Inferior parietal cortex (tissue), 1 donor: Measurements from ENCODE around the gene RFPL2.
"Not testable (repeated sequence)": the region's sequence is repeated elsewhere in the genome, so short reads cannot be mapped to it uniquely, and the experiment has no call there.

ENCODE experiments used
- DNase-seq: peaks from one replicate; pipeline ENCODE4 v3.0.0-alpha.2; 2016; ENCODE audit errors: extremely low spot score

RFPL2 gene

GRCh38 chr22:32205974-32206773 is 1.3 kb upstream of the RFPL2 start:
- no peak for DNase-seq

- DNase-seq: no peak
Measured at GRCh38 chr22:32204040-32204855, 625 bp downstream of the RFPL2 start.

- DNase-seq: no peak
Measured at GRCh38 chr22:32203181-32204039, 1.5 kb downstream of the RFPL2 start.

- peak; percentile 29 for DNase-seq
Measured at GRCh38 chr22:32202539-32203180, 2.2 kb downstream of the RFPL2 start.

GRCh38 chr22:32202161-32202538 is 2.7 kb downstream of the RFPL2 start:
- no peak for DNase-seq

- DNase-seq: no peak
Measured at GRCh38 chr22:32200752-32201151, 4.1 kb downstream of the RFPL2 start.

GRCh38 chr22:32199961-32200360 is 4.9 kb downstream of the RFPL2 start:
- no peak for DNase-seq

GRCh38 chr22:32199341-32199740 is 5.5 kb downstream of the RFPL2 start:
- DNase-seq: no peak

- not testable (repeated sequence) for DNase-seq
Measured at GRCh38 chr22:32197553-32198226, 7.2 kb downstream of the RFPL2 start.

- DNase-seq: not testable (repeated sequence)
Measured at GRCh38 chr22:32195900-32196299, 9.0 kb downstream of the RFPL2 start.

GRCh38 chr22:32193346-32193745 is 11.5 kb downstream of the RFPL2 start:
- DNase-seq: not testable (repeated sequence)

GRCh38 chr22:32191021-32191420 is 13.9 kb downstream of the RFPL2 start:
- not testable (repeated sequence) for DNase-seq

GRCh38 chr22:32185821-32186220 is 19.1 kb downstream of the RFPL2 start:
- DNase-seq: no peak

- no peak for DNase-seq
Measured at GRCh38 chr22:32183625-32184024, 21.2 kb downstream of the RFPL2 start.

- no peak for DNase-seq
Measured at GRCh38 chr22:32181043-32181442, 23.8 kb downstream of the RFPL2 start.

GRCh38 chr22:32177221-32177765 is 27.6 kb downstream of the RFPL2 start:
- DNase-seq: no peak

- no peak for DNase-seq
Measured at GRCh38 chr22:32175683-32176644, 28.9 kb downstream of the RFPL2 start.

GRCh38 chr22:32175115-32175514 is 29.8 kb downstream of the RFPL2 start:
- no peak for DNase-seq

- no peak for DNase-seq
Measured at GRCh38 chr22:32165681-32166080, 39.2 kb downstream of the RFPL2 start.
